Kidney (tissue), 14 donors: ENCODE results near the gene IER3. TPM values are rescaled to one million over a fixed set of nuclear protein-coding genes. Genes with fewer than 3 reads are reported as not detected.
A peak's percentile ranks its signal among the peaks of the same experiment; 100 is the strongest.
"Not testable (repeated sequence)": the region's sequence is repeated elsewhere in the genome, so short reads cannot be mapped to it uniquely, and the experiment has no call there.

Experiments
- DNase-seq, 5 donors: peaks; one replicate each; pipeline ENCODE4 v3.0.0-alpha.2; 2013 to 2020
- FAIRE-seq: peaks from 2 replicates; lab custom pipeline; 2012; peaks lifted over from hg19 to GRCh38; lab: Jason Lieb, UNC
- H3K27ac ChIP-seq, 2 donors: one replicate each; pipeline ENCODE4 v1.7.0; 2013; ENCODE audit warnings: low read depth in 2 of 2, low read length in 2 of 2, inconsistent platforms in 1 of 2
- H3K27me3 ChIP-seq: one replicate; pipeline ENCODE4 v1.7.1; 2013; ENCODE audit warnings: low read length, inconsistent platforms; ENCODE audit not compliant: control insufficient read depth, insufficient read depth
- H3K36me3 ChIP-seq, 3 donors: one replicate each; pipeline versions ENCODE4 v1.7.0 to v1.7.1; 2013; ENCODE audit warnings: low read length in 3 of 3, control low read depth in 1 of 3, inconsistent platforms in 1 of 3; ENCODE audit not compliant: insufficient read depth in 3 of 3, control insufficient read depth in 2 of 3
- H3K4me1 ChIP-seq, 3 donors: one replicate each; pipeline versions ENCODE4 v1.7.0 to v1.7.1; 2013; ENCODE audit warnings: low read length in 3 of 3, inconsistent platforms in 1 of 3, low read depth in 1 of 3; ENCODE audit not compliant: control insufficient read depth in 2 of 3, insufficient read depth in 2 of 3
- H3K4me3 ChIP-seq, 3 donors: one replicate each; pipeline versions ENCODE4 v1.7.0 to v1.8.1; 2013; ENCODE audit warnings: low read length in 3 of 3, control low read depth in 1 of 3, inconsistent platforms in 1 of 3
- H3K9ac ChIP-seq, 3 donors: one replicate each; pipeline versions ENCODE4 v1.7.0 to v1.7.1; 2013; ENCODE audit warnings: low read length in 3 of 3, control low read depth in 1 of 3, inconsistent platforms in 1 of 3
- H3K9me3 ChIP-seq, 3 donors: one replicate each; pipeline versions ENCODE4 v1.7.0 to v1.7.1; 2013; ENCODE audit warnings: low read length in 3 of 3, control low read depth in 1 of 3, inconsistent platforms in 1 of 3; ENCODE audit not compliant: control insufficient read depth in 2 of 3, insufficient read depth in 1 of 3
- CTCF ChIP-seq: IDR thresholded peaks from 3 replicates; pipeline ENCODE4 v1.5.1; 2012; ENCODE audit warnings: mild to moderate bottlenecking, moderate library complexity, borderline replicate concordance; ENCODE audit not compliant: insufficient read depth; ENCODE audit errors: extremely low read depth
- intact Hi-C: fragments of 100-400 bp; cut with DNase I; formaldehyde crosslinking; loops from one replicate; pipeline ENCODE4 v1.11.1; 2022
- polyA plus RNA-seq: library from polyadenylated mRNA; stranded (reverse); fragments of 350-450 nt; fragmentation: Illumina TruSeq; extraction: RNeasy Lipid Tissue Mini Kit (QIAGEN cat#74804); gene quantifications from one replicate; pipeline ENCODE4 v1.2.3, GENCODE V29; 2014; ENCODE audit warnings: low read depth, low replicate concordance; ENCODE audit not compliant: insufficient read depth
- total RNA-seq: library from RNA; stranded (reverse); fragmentation: NEBNext Ultra II Directional; extraction: Animal tissue kit (Norgen Biotek cat#: 25700); gene quantifications from one replicate; pipeline ENCODE4 v1.2.1, GENCODE V29; 2021
- donor health status: control.
- donor health status: control.
- donor health status: control.
- donor health status: control.
- donor health status: control.
- donor health status: DM: yes; HTN: yes; CAD: no.
- donor health status: Normal renal cell carcinoma (clear cell type).

IER3 gene
- total and polyA plus RNA-seq, 2 donors from 2014 or later: 59.5 to 94.3 TPM

- Histone ChIP-seq H3K36me3 (no peaks in the 10 kb centered on the region), H3K27ac (peak overlapping the region in 1 of 2 donors; percentile 73)
- intact Hi-C loops: no loop called here
Measured at GRCh38 chr6:30760549-30760948, 16.2 kb upstream of the IER3 start.

GRCh38 chr6:30759575-30760239 lies 15.4 kb upstream of the IER3 start:
- H3K27ac ChIP-seq: peak overlapping the region; percentile 73 to 82
- H3K9ac ChIP-seq: no peak overlapping the region
- DNase-seq (no peak), FAIRE-seq (no peak)
- H3K36me3 ChIP-seq: no peaks in the 10 kb centered on the region
- no peak overlapping the region for H3K4me3 ChIP-seq
- H3K27me3 ChIP-seq: no peaks in the 10 kb centered on the region
- intact Hi-C loops: no loop called here
- no peaks in the 10 kb centered on the region for H3K9me3 ChIP-seq
- H3K4me1 ChIP-seq: peaks cover 0 to 29% (median 19%) of the 10 kb centered on the region in 3 donors
- no peak for TF ChIP-seq CTCF

More at GRCh38 chr6:30760549-30760948, 16.2 kb upstream of the IER3 start:
- no peak overlapping the region for H3K4me3 ChIP-seq
- DNase-seq: no peak
- no peaks in the 10 kb centered on the region for H3K9me3 ChIP-seq
- no peak for FAIRE-seq
- H3K9ac ChIP-seq: no peak overlapping the region
- no peak for TF ChIP-seq CTCF
- H3K27me3 ChIP-seq: no peaks in the 10 kb centered on the region
- H3K4me1 ChIP-seq: peaks cover 0 to 30% (median 19%) of the 10 kb centered on the region in 3 donors

GRCh38 chr6:30757261-30757904 lies 13.0 kb upstream of the IER3 start:
- intact Hi-C loops: no loop called here
- DNase-seq: peak in 1 of 5 donors; percentile 14
- Histone ChIP-seq H3K36me3 (no peaks in the 10 kb centered on the region), H3K9ac (no peak overlapping the region), H3K27ac (no peak overlapping the region), H3K4me1 (peaks cover 0 to 23% (median 16%) of the 10 kb centered on the region in 3 donors), H3K27me3 (no peaks in the 10 kb centered on the region), H3K9me3 (no peaks in the 10 kb centered on the region), H3K4me3 (no peak overlapping the region)
- no peak for FAIRE-seq
- TF ChIP-seq CTCF: no peak

GRCh38 chr6:30756405-30757003 lies 12.2 kb upstream of the IER3 start:
- H3K9me3 ChIP-seq, H3K27me3 ChIP-seq, H3K4me3 ChIP-seq, H3K27ac ChIP-seq, H3K36me3 ChIP-seq, intact Hi-C loops, DNase-seq, H3K9ac ChIP-seq, FAIRE-seq: not testable (repeated sequence)
- H3K4me1 ChIP-seq: peaks cover 0 to 32% (median 21%) of the 10 kb centered on the region in 3 donors
